Measurements from ENCODE around the gene OPCML. TPM values are rescaled to one million over a fixed set of nuclear protein-coding genes. Genes with fewer than 3 reads are reported as not detected.

Gene OPCML
- total and polyA plus RNA-seq, 2 donors from 2014 or later, result 0.77 to 1.1 TPM

DNA sequence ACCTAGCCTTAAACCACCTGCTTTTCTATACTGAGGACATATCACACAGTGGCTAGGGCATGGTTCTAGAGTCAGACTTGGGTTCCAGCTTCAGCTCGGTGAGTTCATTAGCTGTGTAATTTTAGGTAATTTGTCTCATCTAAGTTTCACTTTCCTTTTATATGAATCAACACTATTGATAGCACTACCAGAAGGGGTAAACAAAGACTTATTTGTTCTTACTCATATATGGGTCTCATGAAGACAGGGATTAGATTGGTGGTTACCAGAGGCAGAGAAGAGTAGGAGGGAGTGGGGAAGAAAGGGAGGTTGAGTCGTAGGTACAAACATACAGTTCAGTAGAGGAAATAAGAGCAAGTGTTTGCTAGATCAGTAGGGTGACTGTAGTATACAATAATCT lies 924.7 kb downstream of the OPCML start:
- intact Hi-C loops (cut with DNase I), result no loop called here
- no peak for TF ChIP-seq CTCF (IDR thresholded peaks at IDR 0.05; ENCODE audit: borderline replicate concordance, extremely low read depth, insufficient read depth)
- FAIRE-seq, result no peak

DNA sequence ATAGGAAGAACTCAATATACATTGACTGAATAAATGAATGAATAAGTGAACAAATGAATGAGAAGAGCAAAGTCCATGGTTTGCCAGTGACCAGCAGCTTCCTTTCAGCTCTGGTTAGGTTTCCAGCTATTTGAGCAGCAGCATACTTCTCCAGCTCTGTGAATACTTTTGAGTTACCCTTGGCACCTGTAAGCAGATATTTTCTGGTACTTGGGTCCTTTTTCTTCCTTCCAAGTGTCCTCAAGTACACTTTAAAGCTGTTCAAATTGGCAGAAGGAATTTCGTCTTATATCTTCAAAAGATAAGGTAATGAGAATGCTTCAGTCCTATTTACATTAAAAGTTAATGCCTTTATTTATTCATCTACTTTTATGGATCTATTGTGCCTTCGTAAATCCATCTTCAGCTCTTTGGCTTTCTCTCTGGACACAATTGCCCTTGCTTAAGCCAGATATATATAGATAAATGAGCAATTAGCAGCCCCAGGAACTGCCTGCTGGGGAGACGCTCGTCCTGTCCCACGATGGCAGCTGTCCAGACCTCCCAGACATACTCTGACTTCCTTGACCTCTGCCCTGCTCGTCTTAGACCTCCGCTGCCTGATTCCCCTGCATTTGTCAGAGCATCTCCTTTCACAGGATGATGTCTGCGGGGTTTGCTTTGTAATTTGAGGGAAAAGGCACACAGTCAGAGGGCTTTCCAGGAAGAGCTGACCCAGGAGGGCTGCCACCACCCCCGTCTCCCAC lies 926.3 kb downstream of the OPCML start:
- Histone ChIP-seq H3K27ac (ENCODE audit: low read depth in 2 of 2, low read length in 2 of 2) (no peak overlapping the region), H3K4me3 (ENCODE audit: low read length in 3 of 3) (no peak overlapping the region), H3K9ac (ENCODE audit: low read length in 3 of 3) (no peak overlapping the region), H3K9me3 (ENCODE audit: control insufficient read depth in 2 of 3, insufficient read depth in 1 of 3, low read length in 3 of 3) (no peaks in the 10 kb centered on the region), H3K27me3 (ENCODE audit: control insufficient read depth, insufficient read depth, low read length) (no peaks in the 10 kb centered on the region), H3K36me3 (ENCODE audit: control insufficient read depth in 2 of 3, insufficient read depth in 3 of 3, low read length in 3 of 3) (no peaks in the 10 kb centered on the region), H3K4me1 (ENCODE audit: control insufficient read depth in 2 of 3, insufficient read depth in 2 of 3, low read depth in 1 of 3, low read length in 3 of 3) (no peaks in the 10 kb centered on the region)
- FAIRE-seq, result no peak
- DNase-seq, result peak in 1 of 5 donors; percentile 24
- TF ChIP-seq CTCF (IDR thresholded peaks at IDR 0.05; ENCODE audit: borderline replicate concordance, extremely low read depth, insufficient read depth), result no peak
- intact Hi-C loops (cut with DNase I), result no loop called here

More for the DNA sequence above, 924.7 kb downstream of the OPCML start:
- Histone ChIP-seq H3K4me3 (ENCODE audit: low read length in 3 of 3) (no peak overlapping the region), H3K4me1 (ENCODE audit: control insufficient read depth in 2 of 3, insufficient read depth in 2 of 3, low read depth in 1 of 3, low read length in 3 of 3) (no peaks in the 10 kb centered on the region), H3K36me3 (ENCODE audit: control insufficient read depth in 2 of 3, insufficient read depth in 3 of 3, low read length in 3 of 3) (no peaks in the 10 kb centered on the region), H3K27ac (ENCODE audit: low read depth in 2 of 2, low read length in 2 of 2) (no peak overlapping the region), H3K27me3 (ENCODE audit: control insufficient read depth, insufficient read depth, low read length) (no peaks in the 10 kb centered on the region), H3K9me3 (ENCODE audit: control insufficient read depth in 2 of 3, insufficient read depth in 1 of 3, low read length in 3 of 3) (no peaks in the 10 kb centered on the region), H3K9ac (ENCODE audit: low read length in 3 of 3) (no peak overlapping the region)
- no peak for DNase-seq

DNA sequence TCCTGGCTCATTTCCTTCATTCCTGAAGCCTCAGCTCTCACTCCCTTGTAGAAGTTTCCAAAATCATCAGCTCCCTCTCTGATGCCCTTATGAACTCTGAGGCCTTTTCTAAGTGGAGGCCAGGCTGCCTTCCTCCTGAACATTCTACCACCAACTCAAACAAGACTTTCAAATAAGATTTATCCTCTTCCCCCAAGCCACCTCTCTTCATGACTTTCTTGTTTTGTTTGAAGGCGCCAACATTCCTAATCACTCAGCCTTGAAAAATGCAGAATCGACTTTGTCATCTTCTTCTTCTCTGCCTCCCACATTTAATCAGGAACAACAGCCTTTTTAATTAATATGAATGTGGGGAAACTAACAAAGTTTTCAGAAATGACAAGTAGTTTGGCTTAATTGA lies 927.9 kb downstream of the OPCML start:
- TF ChIP-seq CTCF (IDR thresholded peaks at IDR 0.05; ENCODE audit: borderline replicate concordance, extremely low read depth, insufficient read depth), result no peak
- no peaks in the 10 kb centered on the region for H3K9me3 ChIP-seq (ENCODE audit: control insufficient read depth in 2 of 3, insufficient read depth in 1 of 3, low read length in 3 of 3)
- FAIRE-seq (no peak), DNase-seq (peak in 3 of 5 donors; percentile 13 to 64 (median 41))
- no peak overlapping the region for H3K27ac ChIP-seq (ENCODE audit: low read depth in 2 of 2, low read length in 2 of 2)
- no peaks in the 10 kb centered on the region for H3K27me3 ChIP-seq (ENCODE audit: control insufficient read depth, insufficient read depth, low read length)
- intact Hi-C loops (cut with DNase I), result no loop called here
- H3K4me1 ChIP-seq (ENCODE audit: control insufficient read depth in 2 of 3, insufficient read depth in 2 of 3, low read depth in 1 of 3, low read length in 3 of 3), result no peaks in the 10 kb centered on the region
- no peaks in the 10 kb centered on the region for H3K36me3 ChIP-seq (ENCODE audit: control insufficient read depth in 2 of 3, insufficient read depth in 3 of 3, low read length in 3 of 3)
- no peak overlapping the region for H3K9ac ChIP-seq (ENCODE audit: low read length in 3 of 3)
- no peak overlapping the region for H3K4me3 ChIP-seq (ENCODE audit: low read length in 3 of 3)

Data from kidney (tissue), 14 donors.